ENCODE results near the gene DEK. TPM values are rescaled to one million over a fixed set of nuclear protein-coding genes. Genes with fewer than 3 reads are reported as not detected.

The DEK gene
- total and polyA plus RNA-seq, 12 donors, result 23.0 to 78.3 (median 51.9) TPM

DNA sequence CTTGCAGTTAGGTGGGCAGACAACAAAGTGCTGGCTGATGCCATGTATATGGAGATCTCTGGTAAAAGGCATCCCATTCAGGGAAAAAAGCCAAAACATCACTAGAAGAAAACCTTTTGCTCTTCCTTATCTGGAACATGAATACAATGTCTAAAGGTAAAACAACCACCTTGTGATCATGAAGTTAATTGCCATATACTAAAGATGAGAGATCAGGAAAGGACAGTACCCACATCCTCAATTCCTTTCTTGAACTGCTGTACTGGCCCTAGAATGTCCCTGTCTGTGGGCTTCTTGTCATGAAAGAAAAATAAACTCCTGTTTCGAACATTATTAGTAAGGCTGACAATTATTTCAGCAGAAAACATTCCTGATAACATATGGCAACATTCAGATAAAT is 19.3 kb downstream of the DEK start:
- no peak for ATAC-seq
- intact Hi-C loops (cut with DNase I), result no loop called here
- H3K4me1 ChIP-seq, result peaks cover 0 to 5% (median 0%) of the 10 kb centered on the region in 9 donors
- H3K27ac ChIP-seq, result no peak overlapping the region
- DNase-seq, result no peak
- no peaks in the 10 kb centered on the region for H3K27me3 ChIP-seq
- no peaks in the 10 kb centered on the region for H3K9me3 ChIP-seq
- TF ChIP-seq, protein P1, sequence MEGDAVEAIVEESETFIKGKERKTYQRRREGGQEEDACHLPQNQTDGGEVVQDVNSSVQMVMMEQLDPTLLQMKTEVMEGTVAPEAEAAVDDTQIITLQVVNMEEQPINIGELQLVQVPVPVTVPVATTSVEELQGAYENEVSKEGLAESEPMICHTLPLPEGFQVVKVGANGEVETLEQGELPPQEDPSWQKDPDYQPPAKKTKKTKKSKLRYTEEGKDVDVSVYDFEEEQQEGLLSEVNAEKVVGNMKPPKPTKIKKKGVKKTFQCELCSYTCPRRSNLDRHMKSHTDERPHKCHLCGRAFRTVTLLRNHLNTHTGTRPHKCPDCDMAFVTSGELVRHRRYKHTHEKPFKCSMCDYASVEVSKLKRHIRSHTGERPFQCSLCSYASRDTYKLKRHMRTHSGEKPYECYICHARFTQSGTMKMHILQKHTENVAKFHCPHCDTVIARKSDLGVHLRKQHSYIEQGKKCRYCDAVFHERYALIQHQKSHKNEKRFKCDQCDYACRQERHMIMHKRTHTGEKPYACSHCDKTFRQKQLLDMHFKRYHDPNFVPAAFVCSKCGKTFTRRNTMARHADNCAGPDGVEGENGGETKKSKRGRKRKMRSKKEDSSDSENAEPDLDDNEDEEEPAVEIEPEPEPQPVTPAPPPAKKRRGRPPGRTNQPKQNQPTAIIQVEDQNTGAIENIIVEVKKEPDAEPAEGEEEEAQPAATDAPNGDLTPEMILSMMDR (IDR thresholded peaks at IDR 0.05), result no peak
- H3K4me3 ChIP-seq, result no peak overlapping the region
- 92 to 100% methylated on average over 1 of the region's 1 CpG for WGBS, 2 donors
- peaks cover 0 to 100% (median 12%) of the 10 kb centered on the region in 9 donors for H3K36me3 ChIP-seq

DNA sequence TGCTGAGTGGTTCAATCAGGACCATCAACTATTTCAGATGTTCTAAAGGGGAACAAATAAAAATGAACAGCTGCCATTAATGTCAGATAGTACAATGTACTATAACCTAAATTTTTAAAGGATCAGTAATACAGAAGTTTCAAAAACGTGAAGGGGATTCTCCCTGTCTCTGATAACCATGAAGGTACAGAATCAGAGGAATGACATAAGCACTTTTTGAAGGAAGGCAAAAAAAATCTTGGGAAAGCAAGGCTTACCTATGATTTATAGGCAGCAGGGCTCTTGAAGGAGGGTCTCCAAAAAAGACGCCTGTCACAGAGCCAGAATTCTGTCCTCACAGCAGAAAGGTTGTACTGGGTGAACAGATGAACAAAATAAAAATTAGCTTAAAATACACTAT is 20.1 kb downstream of the DEK start:
- DNase-seq, result no peak
- TF ChIP-seq, protein P1 (IDR thresholded peaks at IDR 0.05), result no peak

DNA sequence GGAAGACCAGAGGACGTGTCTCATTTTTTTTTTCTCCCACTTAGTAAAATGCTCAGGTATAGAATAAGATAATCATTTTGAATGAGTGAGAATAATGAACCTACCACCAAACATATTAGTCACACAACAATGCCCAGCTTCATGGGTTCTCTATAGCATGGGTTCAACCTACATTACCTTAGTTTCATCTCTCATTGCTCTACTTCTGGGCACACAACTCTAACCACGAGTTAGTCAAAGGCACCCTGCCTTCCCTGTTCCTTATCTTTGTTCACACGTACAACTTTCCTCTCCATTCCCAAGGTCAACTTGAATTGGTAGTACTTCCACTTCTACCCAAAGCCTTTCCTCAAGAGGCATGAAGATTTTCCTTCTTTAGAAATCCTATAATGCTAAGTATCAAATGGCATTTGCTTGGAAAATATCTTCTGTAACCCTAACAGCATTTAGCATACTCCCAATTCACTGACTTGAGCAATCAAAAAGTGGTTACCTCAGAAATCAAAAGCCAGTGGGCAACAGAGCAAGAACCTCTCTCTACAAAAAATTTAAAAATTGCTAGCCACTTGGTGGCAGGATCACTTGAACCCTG is 20.9 kb downstream of the DEK start:
- H3K9me3 ChIP-seq, result no peaks in the 10 kb centered on the region
- no peak for DNase-seq
- TF ChIP-seq, protein P1 (IDR thresholded peaks at IDR 0.05), result no peak
- WGBS, 2 donors, result 62 to 67% methylated on average over 3 of the region's 3 CpGs
- H3K27me3 ChIP-seq, result no peaks in the 10 kb centered on the region
- no peak overlapping the region for H3K4me3 ChIP-seq
- intact Hi-C loops (cut with DNase I), result no loop called here
- H3K36me3 ChIP-seq, result peaks cover 0 to 99% (median 12%) of the 10 kb centered on the region in 9 donors
- peaks cover 0 to 5% (median 0%) of the 10 kb centered on the region in 9 donors for H3K4me1 ChIP-seq
- ATAC-seq, result peak in 1 of 8 donors; percentile 51
- no peak overlapping the region for H3K27ac ChIP-seq

More for the DNA sequence above, 20.1 kb downstream of the DEK start:
- WGBS, 2 donors, result 89 to 92% methylated on average over 2 of the region's 2 CpGs
- no peak overlapping the region for H3K4me3 ChIP-seq
- intact Hi-C loops (cut with DNase I), result no loop called here
- no peaks in the 10 kb centered on the region for H3K9me3 ChIP-seq
- H3K27ac ChIP-seq, result no peak overlapping the region
- ATAC-seq, result no peak
- peaks cover 0 to 5% (median 0%) of the 10 kb centered on the region in 9 donors for H3K4me1 ChIP-seq
- peaks cover 0 to 100% (median 12%) of the 10 kb centered on the region in 9 donors for H3K36me3 ChIP-seq
- no peaks in the 10 kb centered on the region for H3K27me3 ChIP-seq

DNA sequence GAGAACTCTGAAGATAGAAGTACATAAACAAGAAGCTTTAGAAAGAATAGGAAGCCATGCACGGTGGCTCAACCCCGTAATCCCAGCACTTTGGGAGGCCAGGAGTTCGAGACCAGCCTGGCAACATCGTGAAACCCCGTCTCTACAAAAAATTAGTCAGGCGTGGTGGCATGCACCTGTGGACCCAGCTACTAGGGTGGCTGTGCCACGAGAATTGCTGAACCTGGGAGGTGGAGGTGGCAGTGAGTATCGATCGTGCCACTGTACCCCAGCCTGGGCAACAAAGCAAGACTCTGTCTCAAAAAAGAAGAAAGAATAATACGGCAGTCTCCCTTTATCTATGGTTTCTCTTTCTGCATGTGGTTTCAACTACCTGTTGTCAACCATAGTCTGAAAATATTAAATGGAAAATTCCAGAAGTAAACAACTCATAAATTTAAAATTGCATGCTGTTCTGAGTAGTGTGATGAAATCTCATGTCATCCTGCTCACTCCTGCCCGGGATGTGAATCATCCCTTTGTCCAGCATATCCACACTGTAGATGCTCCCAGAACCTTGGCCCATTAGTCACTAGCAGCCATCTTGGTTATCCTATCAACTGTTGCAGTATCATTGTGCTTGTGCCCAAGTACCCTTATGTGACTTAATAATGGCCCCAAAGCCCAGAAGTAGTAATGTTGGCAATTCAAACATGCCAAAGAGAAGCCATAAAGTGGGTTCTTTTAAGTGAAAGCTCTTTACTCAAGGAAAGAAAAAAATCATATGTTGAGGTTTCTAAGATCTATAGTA is 22.1 kb downstream of the DEK start:
- DNase-seq, result no peak
- 87 to 95% methylated on average over 11 of the region's 11 CpGs for WGBS, 2 donors
- no peaks in the 10 kb centered on the region for H3K27me3 ChIP-seq
- no peak overlapping the region for H3K27ac ChIP-seq
- no peaks in the 10 kb centered on the region for H3K9me3 ChIP-seq
- no peak overlapping the region for H3K4me3 ChIP-seq
- TF ChIP-seq, protein P1 (IDR thresholded peaks at IDR 0.05), result no peak
- peaks cover 0 to 5% (median 0%) of the 10 kb centered on the region in 9 donors for H3K4me1 ChIP-seq
- peaks cover 0 to 99% (median 12%) of the 10 kb centered on the region in 9 donors for H3K36me3 ChIP-seq
- intact Hi-C loops (cut with DNase I), result no loop called here
- no peak for ATAC-seq

Measured in heart right ventricle (tissue), 16 donors.